BLaER1 treated with 17β-estradiol and CSF1 and Interleukin-3, amounts not matched to agents 10 nM and 100 nM (cell line): ENCODE data around the gene C11orf42.

Experiments used
- H3K27ac ChIP-seq, 11 experiments: shearing (Covaris generic); formaldehyde crosslinking; 2 replicates each; pipeline ENCODE4 v1.8.1; 2022
- H3K27me3 ChIP-seq, 11 experiments: shearing (Covaris generic); formaldehyde crosslinking; 2 replicates each; pipeline ENCODE4 v1.8.1; 2022
- H3K36me3 ChIP-seq, 11 experiments: shearing (Covaris generic); formaldehyde crosslinking; 2 replicates each; pipeline ENCODE4 v1.8.1; 2022
- H3K4me1 ChIP-seq, 10 experiments: shearing (Covaris generic); formaldehyde crosslinking; 2 replicates each; pipeline ENCODE4 v1.8.1; 2022
- H3K4me2 ChIP-seq, 11 experiments: shearing (Covaris generic); formaldehyde crosslinking; 2 replicates each; pipeline ENCODE4 v1.8.1; 2022
- H3K4me3 ChIP-seq, 10 experiments: shearing (Covaris generic); formaldehyde crosslinking; 2 replicates each; pipeline ENCODE4 v1.8.1; 2022
- H3K9ac ChIP-seq, 11 experiments: shearing (Covaris generic); formaldehyde crosslinking; 2 replicates each; pipeline ENCODE4 v1.8.1; 2022
- H3K9me3 ChIP-seq, 11 experiments: shearing (Covaris generic); formaldehyde crosslinking; replicated peaks in 1 of 11; 2 replicates each; pipeline ENCODE4 v1.8.1; 2022
- H4K20me1 ChIP-seq, 11 experiments: shearing (Covaris generic); formaldehyde crosslinking; 2 replicates each; pipeline ENCODE4 v1.8.1; 2022
- Cebpa-rat ChIP-seq, 11 experiments: shearing (Covaris generic); IDR thresholded peaks; 2 replicates each; pipeline ENCODE4 v1.8.1; 2022

C11orf42 gene

GRCh38 chr11:6253197-6253596, 47.8 kb downstream of the C11orf42 start:
- Histone ChIP-seq H3K27me3 (no peaks in the 10 kb centered on the region), H3K9ac (no peak overlapping the region), H4K20me1 (no peaks in the 10 kb centered on the region), H3K27ac (no peak overlapping the region), H3K4me1 (no peaks in the 10 kb centered on the region), H3K36me3 (no peaks in the 10 kb centered on the region), H3K4me2 (no peak overlapping the region), H3K4me3 (no peak overlapping the region), H3K9me3 (peaks cover 0 to 7% (median 0%) of the 10 kb centered on the region in 11 experiments; a peak in 2 of 22 replicates)
- TF ChIP-seq Cebpa-rat (IDR thresholded peaks at IDR 0.05): no peak

DNA sequence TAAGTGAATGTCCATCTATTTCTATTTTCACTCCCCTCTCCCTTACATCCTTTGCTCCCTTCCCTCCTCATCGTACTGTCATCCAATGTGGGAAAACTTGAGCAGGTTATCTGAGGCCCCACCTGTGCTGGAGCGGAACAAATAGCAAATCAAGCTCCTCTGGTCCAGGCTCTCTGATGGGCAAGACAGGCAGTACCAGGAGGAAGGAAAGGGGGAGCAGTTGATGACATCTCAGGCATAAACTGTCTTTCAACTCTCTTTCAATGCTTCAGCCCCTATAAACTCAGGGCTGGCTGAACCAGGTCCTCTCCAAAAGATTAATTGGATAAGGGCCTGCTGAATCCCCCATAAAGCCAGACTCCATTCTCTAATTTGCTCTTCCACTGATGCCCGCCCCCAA, 52.8 kb downstream of the C11orf42 start:
- no peak overlapping the region for H3K27ac ChIP-seq
- peaks cover 0 to 11% (median 0%) of the 10 kb centered on the region in 11 experiments; a peak in 3 of 22 replicates for H3K9me3 ChIP-seq
- no peak overlapping the region for H3K9ac ChIP-seq
- no peak overlapping the region for H3K4me3 ChIP-seq
- H3K27me3 ChIP-seq: no peaks in the 10 kb centered on the region
- TF ChIP-seq Cebpa-rat (IDR thresholded peaks at IDR 0.05): no peak
- H3K4me1 ChIP-seq: no peaks in the 10 kb centered on the region
- no peak overlapping the region for H3K4me2 ChIP-seq
- H3K36me3 ChIP-seq: no peaks in the 10 kb centered on the region
- no peaks in the 10 kb centered on the region for H4K20me1 ChIP-seq

GRCh38 chr11:6258571-6259081, 53.3 kb downstream of the C11orf42 start:
- H3K4me2 ChIP-seq: no peak overlapping the region
- peaks cover 0 to 11% (median 0%) of the 10 kb centered on the region in 11 experiments; a peak in 3 of 22 replicates for H3K9me3 ChIP-seq
- no peaks in the 10 kb centered on the region for H3K4me1 ChIP-seq
- H4K20me1 ChIP-seq: no peaks in the 10 kb centered on the region
- H3K4me3 ChIP-seq: no peak overlapping the region
- H3K9ac ChIP-seq: no peak overlapping the region
- H3K27me3 ChIP-seq: no peaks in the 10 kb centered on the region
- no peaks in the 10 kb centered on the region for H3K36me3 ChIP-seq
- TF ChIP-seq Cebpa-rat (IDR thresholded peaks at IDR 0.05): no peak
- H3K27ac ChIP-seq: no peak overlapping the region

DNA sequence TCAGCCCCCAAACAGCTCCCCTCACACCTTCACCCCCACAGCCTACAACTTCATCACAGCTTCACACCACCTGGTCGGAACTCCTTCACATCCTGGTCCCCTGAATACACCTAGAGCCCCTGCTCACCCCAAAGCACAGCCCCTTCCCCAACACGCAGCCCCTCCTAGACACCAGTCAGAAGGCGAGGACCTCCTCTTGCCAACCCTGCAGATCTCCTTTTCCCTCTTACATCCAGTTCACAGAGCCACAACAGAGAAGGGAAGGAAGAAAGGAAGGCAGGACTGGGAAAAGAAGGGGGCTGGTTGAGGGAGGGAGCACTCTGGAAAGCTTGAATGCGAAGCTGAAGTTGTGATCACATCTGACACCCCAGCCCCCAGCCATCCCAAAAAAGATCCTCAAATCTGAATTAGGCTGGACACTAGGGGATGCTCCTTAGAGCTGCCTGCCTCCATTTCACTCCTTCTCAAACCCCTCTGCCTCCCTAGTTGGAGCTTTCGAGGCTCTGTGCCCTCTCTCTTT, 54.9 kb downstream of the C11orf42 start:
- Histone ChIP-seq H3K4me3 (no peak overlapping the region), H3K9me3 (peaks cover 0 to 11% (median 0%) of the 10 kb centered on the region in 11 experiments; a peak in 3 of 22 replicates), H3K4me2 (no peak overlapping the region), H3K36me3 (no peaks in the 10 kb centered on the region), H3K27ac (no peak overlapping the region), H3K27me3 (no peaks in the 10 kb centered on the region), H4K20me1 (no peaks in the 10 kb centered on the region), H3K4me1 (no peaks in the 10 kb centered on the region), H3K9ac (no peak overlapping the region)
- TF ChIP-seq Cebpa-rat (IDR thresholded peaks at IDR 0.05): no peak
